ENCODE results near the gene POLR2L.

DNA sequence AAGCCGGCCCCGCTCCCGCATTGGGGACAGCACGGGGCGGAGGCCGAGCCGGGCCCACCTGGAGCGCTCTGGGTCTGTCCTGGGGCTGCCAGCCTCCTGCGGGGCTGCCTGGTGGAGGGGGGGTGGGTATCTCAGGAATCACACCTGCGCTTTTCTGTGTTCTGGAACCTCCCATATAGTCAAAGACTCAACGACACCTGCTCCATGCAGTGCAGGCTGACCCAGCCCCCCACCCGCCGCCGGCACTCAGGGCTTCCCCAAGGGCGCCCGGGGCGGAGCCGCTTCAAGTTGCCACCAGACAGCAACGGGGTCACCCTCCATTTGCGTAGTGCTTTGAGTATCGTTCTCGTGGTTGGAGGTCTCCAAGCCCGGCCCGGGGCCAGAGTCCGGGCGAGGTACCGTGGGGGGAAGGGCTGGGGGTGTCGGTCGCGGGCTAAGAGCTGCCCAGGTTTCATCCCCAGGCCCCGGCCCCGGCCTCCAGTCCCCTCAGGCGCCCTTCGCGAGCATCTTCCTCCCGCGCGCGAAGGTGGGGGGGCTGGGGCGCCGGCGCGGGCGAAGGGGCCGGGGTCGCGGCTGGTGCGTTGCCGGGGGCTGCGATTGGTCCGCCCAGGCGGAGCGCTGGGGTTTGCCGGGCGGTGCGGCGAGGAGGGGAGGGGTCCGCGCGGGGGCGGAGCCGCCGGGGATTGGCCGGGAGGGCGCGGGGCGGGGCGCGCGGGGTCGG lies 6.9 kb upstream of the POLR2L start:
- TF ChIP-seq POLR2AphosphoS5 (IDR thresholded peaks at IDR 0.05): no peak
- TF ChIP-seq, protein P1, sequence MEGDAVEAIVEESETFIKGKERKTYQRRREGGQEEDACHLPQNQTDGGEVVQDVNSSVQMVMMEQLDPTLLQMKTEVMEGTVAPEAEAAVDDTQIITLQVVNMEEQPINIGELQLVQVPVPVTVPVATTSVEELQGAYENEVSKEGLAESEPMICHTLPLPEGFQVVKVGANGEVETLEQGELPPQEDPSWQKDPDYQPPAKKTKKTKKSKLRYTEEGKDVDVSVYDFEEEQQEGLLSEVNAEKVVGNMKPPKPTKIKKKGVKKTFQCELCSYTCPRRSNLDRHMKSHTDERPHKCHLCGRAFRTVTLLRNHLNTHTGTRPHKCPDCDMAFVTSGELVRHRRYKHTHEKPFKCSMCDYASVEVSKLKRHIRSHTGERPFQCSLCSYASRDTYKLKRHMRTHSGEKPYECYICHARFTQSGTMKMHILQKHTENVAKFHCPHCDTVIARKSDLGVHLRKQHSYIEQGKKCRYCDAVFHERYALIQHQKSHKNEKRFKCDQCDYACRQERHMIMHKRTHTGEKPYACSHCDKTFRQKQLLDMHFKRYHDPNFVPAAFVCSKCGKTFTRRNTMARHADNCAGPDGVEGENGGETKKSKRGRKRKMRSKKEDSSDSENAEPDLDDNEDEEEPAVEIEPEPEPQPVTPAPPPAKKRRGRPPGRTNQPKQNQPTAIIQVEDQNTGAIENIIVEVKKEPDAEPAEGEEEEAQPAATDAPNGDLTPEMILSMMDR (IDR thresholded peaks at IDR 0.05): no peak
